Activated CD4-positive, alpha-beta T cell treated with anti-CD3 and anti-CD28 coated beads, Interleukin-2, amount 50 U/mL, for 1 hour (primary cell): Measurements from ENCODE around the gene FPR1.

Experiments
- DNase-seq: peaks from one replicate; pipeline ENCODE4 v3.0.0-alpha.2; 2020

Gene FPR1

GRCh38 chr19:51703575-51704515 lies 47.8 kb downstream of the FPR1 start:
- DNase-seq, result peak; percentile 96

GRCh38 chr19:51702825-51703574 lies 48.7 kb downstream of the FPR1 start:
- no peak for DNase-seq

GRCh38 chr19:51702103-51702824 lies 49.4 kb downstream of the FPR1 start:
- DNase-seq, result peak; percentile 44

- no peak for DNase-seq
Measured at GRCh38 chr19:51701468-51702100, 50.1 kb downstream of the FPR1 start.

- no peak for DNase-seq
Measured at GRCh38 chr19:51699170-51699569, 52.5 kb downstream of the FPR1 start.

- no peak for DNase-seq
Measured at GRCh38 chr19:51698296-51698695, 53.4 kb downstream of the FPR1 start.

GRCh38 chr19:51697169-51697776 lies 54.4 kb downstream of the FPR1 start:
- no peak for DNase-seq

- no peak for DNase-seq
Measured at GRCh38 chr19:51696606-51697005, 55.1 kb downstream of the FPR1 start.
